Epithelial cell of esophagus (primary cell): ENCODE data around the gene AJUBA.

Experiments
- DNase-seq: peaks from one replicate; pipeline ENCODE4 v3.0.0; 2010; ENCODE audit warnings: low read depth
- H3K4me3 ChIP-seq: 2 replicates; pipeline ENCODE4 v1.5.1; 2011; ENCODE audit warnings: mild to moderate bottlenecking, low read length, control low read depth
- TF ChIP-seq, protein P1 (sequence below): IDR thresholded peaks from 2 replicates; pipeline ENCODE4 v1.5.1; 2011; ENCODE audit warnings: low read depth, mild to moderate bottlenecking, low read length, control low read depth, inconsistent platforms; ENCODE audit not compliant: insufficient read depth; ENCODE audit errors: missing control alignments

The AJUBA gene

DNA sequence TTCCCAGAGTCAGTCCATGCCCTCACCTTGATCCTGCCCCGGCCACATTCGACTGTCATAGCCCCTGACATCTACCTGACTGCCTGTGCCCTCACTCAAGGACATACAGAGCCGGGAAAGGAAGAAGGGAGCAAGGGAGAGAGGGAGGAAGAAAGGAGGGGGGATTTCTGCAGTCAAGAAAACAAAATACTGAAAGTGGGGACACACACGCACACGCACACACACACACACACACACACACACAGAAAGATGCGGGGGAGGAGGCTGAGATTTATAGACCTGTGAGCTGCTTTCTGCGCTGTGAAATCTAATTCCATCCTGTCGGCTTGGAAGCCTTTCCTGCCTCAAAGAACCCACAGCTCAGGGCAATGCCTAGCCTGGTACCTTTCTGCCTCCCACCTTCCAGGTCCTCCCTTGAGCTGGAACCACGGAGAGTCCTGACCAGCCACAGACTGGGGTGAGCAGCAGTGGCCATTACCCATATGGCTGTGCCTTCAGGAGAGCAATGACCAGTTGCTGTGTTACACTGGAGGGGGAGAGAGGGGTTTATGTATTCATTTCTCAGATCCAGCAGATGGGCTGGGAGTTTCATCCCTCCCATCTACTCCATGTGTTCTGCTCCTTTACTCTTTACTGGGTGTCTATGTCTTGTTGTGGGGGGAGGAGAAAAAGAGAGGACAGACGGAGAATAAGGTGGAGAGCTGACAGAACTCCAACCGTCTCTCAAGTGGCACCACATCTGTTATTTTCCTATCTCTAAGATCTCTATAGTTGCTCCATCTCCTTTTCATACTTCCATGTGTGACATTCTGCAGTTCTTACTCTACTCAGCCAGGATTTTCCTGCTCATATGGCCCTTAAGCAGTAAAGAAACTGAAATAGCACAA, 14.7 kb upstream of the AJUBA start:
- TF ChIP-seq, protein P1, sequence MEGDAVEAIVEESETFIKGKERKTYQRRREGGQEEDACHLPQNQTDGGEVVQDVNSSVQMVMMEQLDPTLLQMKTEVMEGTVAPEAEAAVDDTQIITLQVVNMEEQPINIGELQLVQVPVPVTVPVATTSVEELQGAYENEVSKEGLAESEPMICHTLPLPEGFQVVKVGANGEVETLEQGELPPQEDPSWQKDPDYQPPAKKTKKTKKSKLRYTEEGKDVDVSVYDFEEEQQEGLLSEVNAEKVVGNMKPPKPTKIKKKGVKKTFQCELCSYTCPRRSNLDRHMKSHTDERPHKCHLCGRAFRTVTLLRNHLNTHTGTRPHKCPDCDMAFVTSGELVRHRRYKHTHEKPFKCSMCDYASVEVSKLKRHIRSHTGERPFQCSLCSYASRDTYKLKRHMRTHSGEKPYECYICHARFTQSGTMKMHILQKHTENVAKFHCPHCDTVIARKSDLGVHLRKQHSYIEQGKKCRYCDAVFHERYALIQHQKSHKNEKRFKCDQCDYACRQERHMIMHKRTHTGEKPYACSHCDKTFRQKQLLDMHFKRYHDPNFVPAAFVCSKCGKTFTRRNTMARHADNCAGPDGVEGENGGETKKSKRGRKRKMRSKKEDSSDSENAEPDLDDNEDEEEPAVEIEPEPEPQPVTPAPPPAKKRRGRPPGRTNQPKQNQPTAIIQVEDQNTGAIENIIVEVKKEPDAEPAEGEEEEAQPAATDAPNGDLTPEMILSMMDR, result no peak
- no peak overlapping the region for H3K4me3 ChIP-seq
- DNase-seq, result no peak

DNA sequence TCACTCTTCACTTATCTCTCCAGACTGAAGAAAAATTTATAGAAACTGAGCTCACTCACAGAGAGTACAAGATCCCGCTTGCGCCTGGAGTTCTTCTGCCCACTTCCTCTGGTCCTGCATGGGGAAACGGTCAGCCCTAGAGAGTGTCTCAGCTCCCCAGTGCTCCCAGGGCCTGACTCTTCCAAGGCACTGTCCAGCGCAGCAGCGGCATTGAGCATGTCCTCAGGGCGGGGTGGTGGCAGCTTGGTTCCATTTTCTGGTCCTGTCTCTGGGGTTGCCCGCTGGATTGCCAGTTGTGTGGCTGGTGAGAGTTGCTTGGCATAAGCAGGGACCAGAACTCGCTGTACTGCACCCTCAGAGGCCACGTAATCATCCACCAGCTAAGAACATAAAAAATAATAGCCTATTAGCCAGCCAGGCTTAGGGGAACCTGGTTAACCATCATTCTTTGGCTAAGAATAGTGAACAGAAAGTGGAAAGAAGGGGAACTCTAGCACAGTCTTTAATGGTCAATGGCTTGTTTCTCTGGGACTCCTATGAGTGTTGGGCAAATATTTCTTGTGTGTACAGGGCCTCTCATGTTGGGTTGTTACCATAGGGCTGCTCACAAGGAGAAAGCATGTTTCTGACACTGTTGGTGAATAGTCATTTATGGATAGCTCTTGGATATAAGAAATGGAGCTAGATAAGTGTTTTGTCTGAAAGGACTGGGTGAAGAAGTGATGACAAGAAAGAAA, 13.7 kb upstream of the AJUBA start:
- H3K4me3 ChIP-seq, result no peak overlapping the region
- TF ChIP-seq, protein P1, result no peak
- no peak for DNase-seq

DNA sequence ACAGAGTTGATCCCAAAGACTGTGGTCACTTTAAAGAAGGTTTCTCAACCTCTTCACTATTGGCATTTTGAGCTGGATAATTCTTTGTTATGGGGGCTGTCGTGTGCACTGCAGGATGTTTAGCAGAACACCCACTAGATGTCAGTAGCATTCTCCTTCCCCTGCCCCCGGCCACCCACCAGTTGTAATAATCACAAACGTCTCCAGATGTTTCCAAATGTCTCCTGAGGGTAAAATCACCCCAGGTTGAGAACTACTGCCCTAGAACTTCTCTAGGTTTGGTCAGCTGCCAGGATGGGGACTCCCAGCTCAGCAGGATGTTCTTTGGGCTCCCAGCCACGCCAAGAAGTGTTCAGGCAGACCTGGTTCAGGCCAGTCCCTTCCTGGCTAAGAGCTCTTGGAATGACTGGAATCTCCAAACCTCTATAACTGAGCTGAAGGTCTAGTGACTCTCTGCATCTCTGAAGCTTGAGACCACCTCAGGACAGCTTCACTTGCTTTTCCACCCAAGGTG, 12.5 kb upstream of the AJUBA start:
- TF ChIP-seq, protein P1, result peak; percentile 45
- DNase-seq, result peak; percentile 36
- H3K4me3 ChIP-seq, result no peak overlapping the region

- DNase-seq, result no peak
- H3K4me3 ChIP-seq, result no peak overlapping the region
- TF ChIP-seq, protein P1, result no peak
Observed at GRCh38 chr14:22993517-22993916, 11.2 kb upstream of the AJUBA start.

DNA sequence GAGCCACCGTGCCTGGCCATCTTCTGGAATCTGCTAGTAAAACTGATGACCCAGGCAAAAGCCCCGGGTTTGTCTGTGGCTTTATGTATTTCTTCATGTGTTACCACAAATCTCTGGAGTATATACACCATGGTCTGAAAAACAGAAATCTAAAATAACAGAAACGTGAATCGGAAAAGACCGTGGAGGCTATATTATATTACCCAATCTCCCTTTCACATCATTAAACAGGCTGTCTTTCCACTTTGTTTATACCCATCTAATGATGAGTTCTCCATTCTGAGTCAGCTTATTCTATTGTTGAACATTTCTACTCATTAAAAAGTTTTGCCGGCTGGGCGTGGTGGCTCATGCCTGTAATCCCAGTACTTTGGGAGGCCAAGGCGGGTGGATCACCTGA, 9.5 kb upstream of the AJUBA start:
- TF ChIP-seq, protein P1, result no peak
- no peak overlapping the region for H3K4me3 ChIP-seq
- DNase-seq, result no peak

DNA sequence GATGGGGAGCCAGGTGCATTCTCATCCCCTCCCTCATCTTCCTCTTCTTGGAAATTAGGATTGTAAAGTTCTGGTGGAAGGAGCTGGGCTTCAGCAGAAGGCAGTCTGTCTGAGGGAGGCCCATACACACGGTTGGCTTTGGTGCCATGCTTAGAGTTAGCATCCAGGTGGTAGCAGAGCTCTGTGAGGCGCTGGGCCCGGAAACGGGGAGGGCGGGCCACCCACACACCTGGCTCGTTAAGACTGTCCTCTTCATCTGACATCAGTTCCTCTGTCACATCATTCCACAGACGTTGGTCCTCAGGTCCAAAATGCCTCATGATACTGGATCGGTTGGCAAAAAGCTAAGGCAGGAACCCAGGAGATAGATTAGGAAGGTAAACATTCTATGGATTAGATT, 4.9 kb upstream of the AJUBA start:
- no peak for DNase-seq
- H3K4me3 ChIP-seq, result no peak overlapping the region
- TF ChIP-seq, protein P1, result no peak
